ENCODE measurements around the gene STX10. TPM values are rescaled to one million over a fixed set of nuclear protein-coding genes. Genes with fewer than 3 reads are reported as not detected.
A peak's percentile ranks its signal among the peaks of the same experiment; 100 is the strongest.
"Not testable (repeated sequence)": the region's sequence is repeated elsewhere in the genome, so short reads cannot be mapped to it uniquely, and the experiment has no call there.

Gene STX10
- total RNA-seq, 4 donors from 2014 or later = 50.2 to 62.6 (median 56.6) TPM

DNA sequence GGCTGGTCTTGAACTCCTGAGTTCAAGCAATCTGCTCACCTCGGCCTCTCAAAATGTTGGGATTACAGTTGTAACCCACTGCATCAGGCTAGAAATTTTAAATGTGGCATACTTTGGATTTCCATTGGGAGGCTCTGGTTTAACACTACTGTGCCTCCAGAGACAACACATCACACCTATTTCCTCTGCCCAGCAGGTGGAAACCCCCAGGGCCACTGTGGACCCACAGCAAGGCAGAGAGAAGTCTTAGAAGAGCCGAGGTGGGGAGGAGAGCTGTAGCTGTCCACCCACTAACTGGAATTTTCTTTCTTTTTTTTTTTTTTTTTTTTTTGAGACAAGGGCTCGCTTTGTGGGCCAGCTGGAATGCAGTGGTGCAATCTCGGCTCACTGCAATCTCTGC is 39.4 kb upstream of the STX10 start:
- Histone ChIP-seq H3K4me1 (peaks cover 0 to 3% (median 0%) of the 10 kb centered on the region in 4 donors), H3K27ac (replicated peaks in 1 of 4) (no peak overlapping the region), H3K27me3 (no peaks in the 10 kb centered on the region), H3K9me3 (no peaks in the 10 kb centered on the region), H3K36me3 (no peaks in the 10 kb centered on the region), H3K4me3 (no peak overlapping the region)
- TF ChIP-seq EP300 (IDR thresholded peaks at IDR 0.05) (no peak), POLR2A (IDR thresholded peaks at IDR 0.05; ENCODE audit: low read depth) (no peak), POLR2AphosphoS5 (IDR thresholded peaks at IDR 0.05) (no peak), CTCF (IDR thresholded peaks at IDR 0.05) (no peak)
- no peak for DNase-seq (ENCODE audit: extremely low spot score)
- WGBS = 87% methylated on average over 4 of the region's 4 CpGs
- intact Hi-C loops (cut with DNase I) = no loop called here

GRCh38 chr19:13187419-13187818 is 37.2 kb upstream of the STX10 start:
- intact Hi-C loops (cut with DNase I) = no loop called here
- WGBS = 95% methylated on average over 4 of the region's 4 CpGs

GRCh38 chr19:13186688-13187087 is 36.5 kb upstream of the STX10 start:
- H3K36me3 ChIP-seq; H3K4me1 ChIP-seq; H3K4me3 ChIP-seq; H3K9me3 ChIP-seq; DNase-seq (ENCODE audit: extremely low spot score); H3K27ac ChIP-seq (replicated peaks in 1 of 4); intact Hi-C loops (cut with DNase I); H3K27me3 ChIP-seq: not testable (repeated sequence)
- 95% methylated on average over 8 of the region's 38 CpGs for WGBS

More at GRCh38 chr19:13187419-13187818, 37.2 kb upstream of the STX10 start:
- Histone ChIP-seq H3K36me3 (no peaks in the 10 kb centered on the region), H3K9me3 (no peaks in the 10 kb centered on the region), H3K4me3 (no peak overlapping the region), H3K27me3 (no peaks in the 10 kb centered on the region), H3K4me1 (no peaks in the 10 kb centered on the region), H3K27ac (replicated peaks in 1 of 4) (no peak overlapping the region)
- TF ChIP-seq CTCF (IDR thresholded peaks at IDR 0.05) = no peak
- no peak for TF ChIP-seq EP300 (IDR thresholded peaks at IDR 0.05)
- no peak for TF ChIP-seq POLR2AphosphoS5 (IDR thresholded peaks at IDR 0.05)
- no peak for TF ChIP-seq POLR2A (IDR thresholded peaks at IDR 0.05; ENCODE audit: low read depth)
- no peak for DNase-seq (ENCODE audit: extremely low spot score)

- H3K4me3 ChIP-seq; H3K36me3 ChIP-seq; intact Hi-C loops (cut with DNase I); DNase-seq (ENCODE audit: extremely low spot score); H3K27me3 ChIP-seq; H3K9me3 ChIP-seq; H3K27ac ChIP-seq (replicated peaks in 1 of 4): not testable (repeated sequence)
- 73% methylated on average over 22 of the region's 22 CpGs for WGBS
- peaks cover 9 to 14% (median 13%) of the 10 kb centered on the region in 4 donors for H3K4me1 ChIP-seq
Measured at GRCh38 chr19:13185763-13186657, 35.8 kb upstream of the STX10 start.

GRCh38 chr19:13184926-13185325 is 34.8 kb upstream of the STX10 start:
- intact Hi-C loops (cut with DNase I); H3K4me3 ChIP-seq; H3K27ac ChIP-seq (replicated peaks in 1 of 4); H3K9me3 ChIP-seq; DNase-seq (ENCODE audit: extremely low spot score); H3K27me3 ChIP-seq; H3K36me3 ChIP-seq: not testable (repeated sequence)
- H3K4me1 ChIP-seq = peaks cover 9 to 15% (median 14%) of the 10 kb centered on the region in 4 donors
- WGBS = 87% methylated on average over 23 of the region's 23 CpGs

- Histone ChIP-seq H3K27me3 (no peaks in the 10 kb centered on the region), H3K4me1 (peaks cover 9 to 15% (median 14%) of the 10 kb centered on the region in 4 donors), H3K27ac (replicated peaks in 1 of 4) (peak overlapping the region; percentile 28 to 51 (median 36)), H3K9me3 (no peaks in the 10 kb centered on the region), H3K36me3 (no peaks in the 10 kb centered on the region), H3K4me3 (no peak overlapping the region)
- intact Hi-C loops (cut with DNase I) = no loop called here
- WGBS = 4% methylated on average over 8 of the region's 16 CpGs
- no peak for DNase-seq (ENCODE audit: extremely low spot score)
- TF ChIP-seq EP300 (IDR thresholded peaks at IDR 0.05) = no peak
- no peak for TF ChIP-seq POLR2A (IDR thresholded peaks at IDR 0.05; ENCODE audit: low read depth)
- TF ChIP-seq POLR2AphosphoS5 (IDR thresholded peaks at IDR 0.05) = peak; percentile 8 to 50
- no peak for TF ChIP-seq CTCF (IDR thresholded peaks at IDR 0.05)
Measured at GRCh38 chr19:13181747-13182388, 31.7 kb upstream of the STX10 start.

GRCh38 chr19:13178291-13178690 is 28.1 kb upstream of the STX10 start:
- DNase-seq (ENCODE audit: extremely low spot score); intact Hi-C loops (cut with DNase I); H3K4me3 ChIP-seq; H3K27ac ChIP-seq (replicated peaks in 1 of 4); H3K36me3 ChIP-seq; H3K27me3 ChIP-seq; H3K9me3 ChIP-seq: not testable (repeated sequence)
- 96% methylated on average over 10 of the region's 10 CpGs for WGBS
- H3K4me1 ChIP-seq = peaks cover 10 to 15% (median 14%) of the 10 kb centered on the region in 4 donors

GRCh38 chr19:13177584-13177983 is 27.4 kb upstream of the STX10 start:
- H3K27me3 ChIP-seq; H3K4me3 ChIP-seq; H3K36me3 ChIP-seq; H3K27ac ChIP-seq (replicated peaks in 1 of 4); DNase-seq (ENCODE audit: extremely low spot score); H3K9me3 ChIP-seq; intact Hi-C loops (cut with DNase I): not testable (repeated sequence)
- H3K4me1 ChIP-seq = peaks cover 17 to 22% (median 21%) of the 10 kb centered on the region in 4 donors
- 91% methylated on average over 5 of the region's 5 CpGs for WGBS

Measured in esophagus muscularis mucosa (tissue), 4 donors.